Lung (tissue), 12 donors: Measurements from ENCODE around the gene YWHAQ. TPM values are rescaled to one million over a fixed set of nuclear protein-coding genes. Genes with fewer than 3 reads are reported as not detected.

Experiments
- ATAC-seq: fragments of 200-7000 bp; cut with Tn5 transposase; one replicate; pipeline ENCODE4 v1.9.1; 2020; ENCODE audit warnings: moderate number of reproducible peaks; ENCODE audit not compliant: insufficient read depth, low FRiP score
- DNase-seq, 3 donors: peaks; one replicate each; pipeline ENCODE4 v3.0.0-alpha.2; 2013 to 2017
- H3K27ac ChIP-seq, 2 donors: one replicate each; pipeline ENCODE4 v1.5.1; 2013; ENCODE audit warnings: mild to moderate bottlenecking in 2 of 2, moderate library complexity in 2 of 2, control low read depth in 1 of 2, inconsistent platforms in 1 of 2, low read depth in 1 of 2, low read length in 1 of 2
- H3K27me3 ChIP-seq, 3 donors: one replicate each; pipeline ENCODE4 v1.5.1; 2013; ENCODE audit warnings: low read length in 2 of 3; ENCODE audit not compliant: control insufficient read depth in 3 of 3, insufficient read depth in 3 of 3
- H3K36me3 ChIP-seq, 4 donors: one replicate each; pipeline ENCODE4 v1.5.1; 2013; ENCODE audit warnings: low read length in 4 of 4, mild to moderate bottlenecking in 1 of 4, moderate library complexity in 1 of 4; ENCODE audit not compliant: control insufficient read depth in 4 of 4, insufficient read depth in 4 of 4
- H3K4me1 ChIP-seq, 5 donors: one replicate each; pipeline ENCODE4 v1.5.1; 2013; ENCODE audit warnings: low read length in 5 of 5, mild to moderate bottlenecking in 2 of 5, moderate library complexity in 1 of 5; ENCODE audit not compliant: control insufficient read depth in 5 of 5, insufficient read depth in 5 of 5
- H3K4me3 ChIP-seq: one replicate; pipeline ENCODE4 v1.5.1; 2013; ENCODE audit warnings: mild to moderate bottlenecking, control low read depth, moderate library complexity
- H3K9ac ChIP-seq, 2 donors: one replicate each; pipeline ENCODE4 v1.5.1; 2013; ENCODE audit warnings: low read length in 2 of 2, control low read depth in 1 of 2; ENCODE audit not compliant: insufficient read depth in 1 of 2
- H3K9me3 ChIP-seq, 4 donors: one replicate each; pipeline ENCODE4 v1.5.1; 2013; ENCODE audit warnings: low read length in 3 of 4, mild to moderate bottlenecking in 1 of 4, moderate library complexity in 1 of 4; ENCODE audit not compliant: control insufficient read depth in 4 of 4, insufficient read depth in 3 of 4
- CTCF ChIP-seq: IDR thresholded peaks from 2 replicates; pipeline ENCODE4 v1.5.1; 2012; ENCODE audit warnings: mild to moderate bottlenecking; ENCODE audit errors: control extremely low read depth, extremely low read depth
- WGBS, 2 donors: extraction: QIAGEN DNeasy Blood & Tissue Kit; methylation state at CpG; one replicate each; pipeline ENCODE4 v1.1.7; 2013; 5-methylcytosine and 5-hydroxymethylcytosine counted together
- polyA plus RNA-seq, 2 donors: library from polyadenylated mRNA; stranded (reverse); fragments of 200-250 nt; gene quantifications; one replicate each; pipeline ENCODE4 v1.2.1, GENCODE V29; 2013
- total RNA-seq, 2 donors: library from RNA; depleted of rRNA in 1 of 2; stranded (reverse); fragments of >200 nt in 1 of 2; gene quantifications; one replicate each; pipeline ENCODE4 v1.2.1, GENCODE V29; 2014 to 2021
- donor health status: control.
- donor health status: control.
- donor health status: Bipolar disorder and iron deficiency.
- donor health status: healthy.
- donor health status: DM: yes; HTN: yes; CAD: no.

YWHAQ gene
- total and polyA plus RNA-seq, 4 donors: 94.6 to 275 (median 222) TPM

GRCh38 chr2:9678544-9678943 lies 47.7 kb upstream of the YWHAQ start:
- DNase-seq (no peak), ATAC-seq (no peak)
- Histone ChIP-seq H3K36me3 (no peaks in the 10 kb centered on the region), H3K9ac (no peak overlapping the region), H3K9me3 (no peaks in the 10 kb centered on the region), H3K27me3 (no peaks in the 10 kb centered on the region), H3K4me3 (no peak overlapping the region), H3K27ac (no peak overlapping the region), H3K4me1 (no peaks in the 10 kb centered on the region)
- no peak for TF ChIP-seq CTCF
- 58 to 76% methylated on average over 10 of the region's 10 CpGs for WGBS, 2 donors

- Histone ChIP-seq H3K27me3 (no peaks in the 10 kb centered on the region), H3K9me3 (no peaks in the 10 kb centered on the region), H3K36me3 (no peaks in the 10 kb centered on the region), H3K9ac (no peak overlapping the region), H3K27ac (no peak overlapping the region), H3K4me3 (no peak overlapping the region), H3K4me1 (no peaks in the 10 kb centered on the region)
- TF ChIP-seq CTCF: no peak
- no peak for DNase-seq
- no peak for ATAC-seq
- WGBS, 2 donors: 60 to 78% methylated on average over 14 of the region's 14 CpGs
These were observed 44.9 kb upstream of the YWHAQ start for GRCh38 chr2:9675415-9676351.

- no peak overlapping the region for H3K27ac ChIP-seq
- no peak for TF ChIP-seq CTCF
- no peak for ATAC-seq
- no peaks in the 10 kb centered on the region for H3K9me3 ChIP-seq
- no peak overlapping the region for H3K4me3 ChIP-seq
- DNase-seq: no peak
- WGBS, 2 donors: 93 to 95% methylated on average over 5 of the region's 5 CpGs
- no peaks in the 10 kb centered on the region for H3K4me1 ChIP-seq
- no peak overlapping the region for H3K9ac ChIP-seq
- no peaks in the 10 kb centered on the region for H3K36me3 ChIP-seq
- no peaks in the 10 kb centered on the region for H3K27me3 ChIP-seq
These were observed 44.2 kb upstream of the YWHAQ start for GRCh38 chr2:9674891-9675414.
